AG20443 (cell line): ENCODE measurements around the gene SORCS3.

Source experiments
- DNase-seq: peaks from one replicate; pipeline ENCODE4 v3.0.0; 2012; ENCODE audit warnings: low spot score, mixed read lengths

Gene SORCS3

GRCh38 chr10:105104297-105104696, 463.2 kb downstream of the SORCS3 start:
- DNase-seq: no peak

- no peak for DNase-seq
Measured at GRCh38 chr10:105109164-105109563, 468.1 kb downstream of the SORCS3 start.

- no peak for DNase-seq
Measured at GRCh38 chr10:105112862-105113261, 471.8 kb downstream of the SORCS3 start.

DNA sequence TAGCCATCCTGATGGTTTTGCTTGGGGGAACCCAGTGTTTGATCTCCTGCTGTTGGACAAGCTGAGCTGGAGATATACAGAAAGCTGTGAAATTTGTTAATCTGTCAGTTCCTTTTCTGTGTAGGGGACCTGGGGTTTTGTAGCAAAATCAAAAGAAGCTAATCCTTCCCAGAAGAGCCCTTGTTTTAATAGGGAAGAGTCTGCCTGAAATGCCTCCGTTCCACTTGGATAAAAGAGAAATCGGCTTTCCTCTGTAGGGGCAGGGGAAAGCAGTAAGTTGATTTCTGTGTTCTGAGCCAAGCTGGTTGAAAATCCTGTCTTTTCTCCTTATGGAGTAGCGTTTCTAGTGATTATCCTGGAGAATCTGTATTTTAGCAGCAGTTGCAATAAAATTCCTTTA, 472.6 kb downstream of the SORCS3 start:
- DNase-seq: no peak

- DNase-seq: no peak
Measured at GRCh38 chr10:105121743-105122142, 480.7 kb downstream of the SORCS3 start.

- DNase-seq: no peak
Measured at GRCh38 chr10:105128111-105128510, 487.0 kb downstream of the SORCS3 start.

GRCh38 chr10:105138358-105138757, 497.3 kb downstream of the SORCS3 start:
- DNase-seq: no peak

DNA sequence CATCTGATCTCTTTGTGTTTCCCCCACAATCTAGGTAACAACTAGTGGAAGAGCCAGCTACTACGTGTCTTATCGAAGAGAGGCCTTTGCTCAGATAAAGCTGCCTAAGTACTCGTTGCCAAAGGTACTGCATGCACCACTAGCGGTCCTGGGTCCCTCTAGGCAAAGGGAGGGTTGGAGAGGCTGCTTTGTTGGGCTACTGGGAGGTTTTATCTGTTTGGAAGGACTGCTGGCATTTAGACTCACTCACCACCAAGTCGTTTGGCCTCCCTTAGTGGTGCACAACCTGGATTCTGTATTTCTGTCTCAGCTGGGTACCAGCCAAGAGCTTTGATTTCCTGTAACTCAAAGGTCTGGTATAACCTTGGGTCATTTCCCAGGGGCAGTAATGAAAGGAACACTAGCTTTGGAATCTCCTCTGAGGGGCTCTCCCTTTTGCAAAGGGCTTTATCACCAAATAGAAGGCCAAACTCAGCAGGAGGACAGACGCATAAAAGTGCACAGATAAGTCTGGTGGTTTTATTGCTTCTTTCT, 498.3 kb downstream of the SORCS3 start:
- DNase-seq: no peak

- no peak for DNase-seq
Measured at GRCh38 chr10:105140600-105140999, 499.5 kb downstream of the SORCS3 start.

- no peak for DNase-seq
Measured at GRCh38 chr10:105145711-105146110, 504.6 kb downstream of the SORCS3 start.

DNA sequence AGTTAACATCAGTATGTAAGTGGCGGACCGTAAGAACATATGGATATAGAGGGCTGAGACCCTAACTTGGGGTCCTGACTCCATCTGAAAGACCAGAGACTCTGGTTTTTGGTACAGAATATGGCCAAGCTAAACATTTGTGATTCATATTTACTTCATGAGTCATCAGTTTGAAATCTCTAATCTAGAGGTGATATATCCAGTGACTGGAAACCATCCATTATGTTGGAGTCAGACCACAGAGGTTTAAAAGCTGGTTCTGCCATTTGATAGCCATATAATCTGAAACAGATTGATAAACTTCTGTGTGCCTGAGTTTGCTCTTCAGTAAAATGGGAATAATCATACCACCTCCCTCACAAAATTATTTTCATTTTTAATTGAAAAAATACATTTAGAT, 505.3 kb downstream of the SORCS3 start:
- no peak for DNase-seq

DNA sequence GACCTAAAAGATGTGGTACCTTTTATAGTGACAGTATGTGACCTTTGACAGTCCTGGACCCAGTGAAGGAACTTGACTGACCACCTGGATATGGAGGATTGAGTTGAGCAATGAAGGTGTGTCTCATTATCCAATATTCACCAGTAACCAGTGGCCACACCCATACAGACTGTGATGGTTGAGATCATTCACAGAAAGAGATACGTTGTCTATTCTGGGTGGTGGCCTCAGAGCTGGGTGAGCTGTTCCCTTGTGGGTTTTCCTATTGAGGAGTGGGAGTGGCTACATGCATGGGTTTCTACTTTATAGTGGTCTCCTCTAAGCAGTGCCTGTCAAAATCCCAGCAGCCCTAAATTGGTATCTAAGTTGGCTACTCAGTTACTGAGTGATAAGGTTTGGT, 507.4 kb downstream of the SORCS3 start:
- DNase-seq: no peak

- no peak for DNase-seq
Measured at GRCh38 chr10:105148921-105149320, 507.8 kb downstream of the SORCS3 start.

- DNase-seq: no peak
Measured at GRCh38 chr10:105149371-105149891, 508.3 kb downstream of the SORCS3 start.

- DNase-seq: no peak
Measured at GRCh38 chr10:105150259-105150880, 509.3 kb downstream of the SORCS3 start.

DNA sequence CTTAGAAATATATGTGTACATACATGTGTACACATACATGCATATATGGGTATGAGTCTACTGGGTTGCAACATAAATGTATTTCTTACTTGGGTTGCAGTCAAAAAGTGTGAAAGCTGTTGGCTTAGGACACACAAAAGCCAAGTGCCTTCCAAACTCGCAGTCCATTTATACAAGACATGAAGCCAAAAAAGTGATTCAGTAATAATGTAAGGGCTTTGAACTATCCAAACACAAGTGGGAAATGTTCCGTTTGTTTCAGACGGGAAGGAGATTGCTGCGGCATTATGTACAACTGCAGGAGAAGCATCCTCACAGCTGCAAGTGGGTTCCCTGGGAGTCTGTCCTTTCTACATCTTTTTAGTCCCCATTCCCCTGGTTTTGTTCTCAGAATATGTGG, 513.6 kb downstream of the SORCS3 start:
- no peak for DNase-seq

- no peak for DNase-seq
Measured at GRCh38 chr10:105159268-105159667, 518.2 kb downstream of the SORCS3 start.

- no peak for DNase-seq
Measured at GRCh38 chr10:105161149-105161548, 520.1 kb downstream of the SORCS3 start.

- DNase-seq: no peak
Measured at GRCh38 chr10:105161767-105162166, 520.7 kb downstream of the SORCS3 start.

DNA sequence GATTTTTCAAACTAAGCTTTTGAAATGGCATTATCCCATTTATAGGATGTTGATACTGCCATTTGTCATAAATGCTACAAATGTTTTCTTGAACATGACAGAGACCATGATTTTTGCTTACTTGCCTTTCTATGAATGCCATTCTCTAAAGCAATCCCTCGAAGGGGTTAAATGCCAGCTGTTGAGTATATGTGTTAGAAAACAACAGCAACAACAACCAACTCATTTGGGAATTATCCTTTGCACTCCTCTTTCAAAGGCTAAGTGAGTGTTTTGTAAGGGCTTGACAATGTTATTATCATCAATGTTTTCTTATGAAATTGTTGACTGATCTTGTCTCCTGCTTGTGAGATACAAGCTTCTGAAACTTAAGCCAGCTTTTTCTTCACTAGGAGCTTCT, 529.4 kb downstream of the SORCS3 start:
- DNase-seq: no peak

GRCh38 chr10:105171945-105172344, 530.9 kb downstream of the SORCS3 start:
- DNase-seq: no peak

DNA sequence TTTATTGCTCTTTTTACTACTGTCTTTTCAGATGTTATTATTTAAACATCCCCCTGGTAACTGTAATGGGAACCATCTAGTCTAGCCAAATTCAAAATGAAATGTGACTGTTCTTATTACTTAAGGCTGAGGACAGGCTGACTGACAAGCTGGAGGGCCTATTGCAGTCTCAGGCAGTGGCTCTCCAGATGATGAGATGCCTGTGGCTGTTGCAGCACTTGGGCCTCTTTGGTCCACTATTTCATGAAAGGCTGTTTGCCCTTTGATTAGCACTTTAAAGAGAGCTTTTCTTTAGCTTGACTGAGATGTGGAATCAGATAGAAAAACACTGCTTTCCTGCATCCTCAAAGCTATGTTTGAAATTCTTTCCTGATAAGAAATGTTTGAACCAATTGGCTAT, 540.5 kb downstream of the SORCS3 start:
- no peak for DNase-seq

GRCh38 chr10:105183536-105183935, 542.4 kb downstream of the SORCS3 start:
- no peak for DNase-seq

GRCh38 chr10:105185161-105185560, 544.1 kb downstream of the SORCS3 start:
- no peak for DNase-seq
